ENCODE measurements around the gene ASB13.

DNA sequence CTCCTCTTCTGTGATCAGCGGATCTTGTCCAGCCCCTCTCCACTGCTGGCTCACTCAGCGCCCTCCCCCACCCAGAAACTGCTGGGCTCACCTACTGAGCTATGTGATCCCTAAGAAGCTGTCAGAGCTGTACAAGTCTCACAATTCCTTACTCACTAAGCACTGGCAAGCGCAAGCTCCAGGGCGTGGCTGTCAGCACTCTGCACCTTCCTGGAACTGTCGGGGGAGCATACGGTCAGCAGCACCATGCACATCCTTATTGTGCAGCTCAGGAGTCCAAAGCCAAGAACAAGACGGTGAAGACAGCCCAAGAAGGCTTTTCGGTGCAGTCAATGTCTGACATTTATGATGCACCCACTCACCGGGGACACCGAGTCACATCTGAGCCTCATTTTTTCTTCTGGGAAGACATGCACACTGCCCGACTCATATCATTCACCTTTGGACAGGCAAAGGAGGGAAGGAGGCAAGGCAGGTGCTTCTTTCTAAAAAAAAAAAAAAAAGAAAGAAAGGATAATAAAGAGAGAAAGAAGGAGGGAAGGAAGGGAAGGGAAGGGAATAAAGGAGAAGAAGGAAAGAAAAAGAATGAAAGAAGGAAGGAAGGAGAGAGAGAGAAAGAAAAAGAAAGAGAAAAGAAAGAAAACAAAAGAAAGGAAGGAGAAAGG, 56.3 kb downstream of the ASB13 start:
- TF ChIP-seq POLR2A (IDR thresholded peaks at IDR 0.05; ENCODE audit: low read depth, low read length) = no peak
- no peak for TF ChIP-seq TAF1 (IDR thresholded peaks at IDR 0.05; ENCODE audit: low read depth, low read length)

Measured in GM12891 (cell line).